Keratinocyte (primary cell): ENCODE results near the gene LARGE1.

ENCODE experiments used
- EZH2 ChIP-seq: IDR thresholded peaks from one replicate; pipeline ENCODE4 v1.6.1; 2012; ENCODE audit warnings: inconsistent platforms, mild to moderate bottlenecking, low read length, moderate library complexity
- TF ChIP-seq, protein P1 (sequence below), 3 experiments: IDR thresholded peaks in 1 of 3; conservative IDR thresholded peaks in 1 of 3; optimal IDR thresholded peaks in 1 of 3; 2 replicates in 2 of 3; 3 replicates in 1 of 3; pipeline versions ENCODE3 to v1.5.1; 2011; ENCODE audit warnings: low read length in 3 of 3, mild to moderate bottlenecking in 3 of 3, moderate library complexity in 2 of 3, control low read depth in 1 of 3, inconsistent platforms in 1 of 3; ENCODE audit not compliant: insufficient read depth in 2 of 3; ENCODE audit errors: extremely low read depth in 1 of 3

- TF ChIP-seq EZH2: no peak
- TF ChIP-seq, protein P1, sequence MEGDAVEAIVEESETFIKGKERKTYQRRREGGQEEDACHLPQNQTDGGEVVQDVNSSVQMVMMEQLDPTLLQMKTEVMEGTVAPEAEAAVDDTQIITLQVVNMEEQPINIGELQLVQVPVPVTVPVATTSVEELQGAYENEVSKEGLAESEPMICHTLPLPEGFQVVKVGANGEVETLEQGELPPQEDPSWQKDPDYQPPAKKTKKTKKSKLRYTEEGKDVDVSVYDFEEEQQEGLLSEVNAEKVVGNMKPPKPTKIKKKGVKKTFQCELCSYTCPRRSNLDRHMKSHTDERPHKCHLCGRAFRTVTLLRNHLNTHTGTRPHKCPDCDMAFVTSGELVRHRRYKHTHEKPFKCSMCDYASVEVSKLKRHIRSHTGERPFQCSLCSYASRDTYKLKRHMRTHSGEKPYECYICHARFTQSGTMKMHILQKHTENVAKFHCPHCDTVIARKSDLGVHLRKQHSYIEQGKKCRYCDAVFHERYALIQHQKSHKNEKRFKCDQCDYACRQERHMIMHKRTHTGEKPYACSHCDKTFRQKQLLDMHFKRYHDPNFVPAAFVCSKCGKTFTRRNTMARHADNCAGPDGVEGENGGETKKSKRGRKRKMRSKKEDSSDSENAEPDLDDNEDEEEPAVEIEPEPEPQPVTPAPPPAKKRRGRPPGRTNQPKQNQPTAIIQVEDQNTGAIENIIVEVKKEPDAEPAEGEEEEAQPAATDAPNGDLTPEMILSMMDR (optimal IDR thresholded peaks at IDR 0.05 in 1 of 3, IDR thresholded peaks at IDR 0.05 in 1 of 3, conservative IDR thresholded peaks at IDR 0.05 in 1 of 3; ENCODE audit: extremely low read depth in 1 of 3, insufficient read depth in 2 of 3, low read length in 3 of 3): no peak
Measured at GRCh38 chr22:33867118-33867866, 53.0 kb downstream of the LARGE1 start.
